Measurements from ENCODE around the gene TUBB1. TPM values are rescaled to one million over a fixed set of nuclear protein-coding genes. Genes with fewer than 3 reads are reported as not detected.

Gene TUBB1
- total and polyA plus RNA-seq, 12 donors, result 0.07 to 1.3 (median 0.13) TPM; not detected in 5

DNA sequence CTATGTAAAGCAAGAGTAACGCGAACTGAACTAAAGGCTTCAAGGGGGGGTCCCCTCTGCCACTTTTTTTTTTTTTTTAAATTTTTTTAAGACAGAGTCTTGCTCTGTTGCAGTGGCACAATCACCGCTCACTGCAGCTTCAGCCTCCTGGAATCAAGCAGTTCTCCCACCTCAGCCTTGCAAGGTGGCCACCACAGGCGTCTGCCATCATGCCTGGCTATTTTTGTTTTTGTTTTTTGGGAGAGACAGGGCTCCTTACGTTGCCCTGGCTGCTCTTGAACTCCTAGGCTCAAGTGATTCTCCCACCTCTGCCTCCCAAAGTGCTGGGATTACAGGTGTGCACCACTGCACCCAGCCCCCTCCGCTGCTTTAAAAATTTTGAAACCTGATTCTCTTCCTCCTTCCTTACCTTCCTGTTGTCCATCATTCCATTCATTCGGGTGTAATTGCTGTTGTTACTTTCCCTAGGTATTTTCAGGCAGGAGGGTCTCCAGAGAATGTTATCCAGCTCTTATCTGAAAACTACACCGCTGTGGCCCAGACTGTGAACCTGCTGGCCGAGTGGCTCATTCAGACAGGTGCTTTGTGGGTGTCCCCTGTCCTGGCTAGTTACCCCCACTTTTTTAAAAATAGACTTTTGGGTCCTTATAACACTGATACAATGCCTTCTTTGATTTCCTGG, 32.8 kb upstream of the TUBB1 start:
- Histone ChIP-seq H3K27me3 (no peaks in the 10 kb centered on the region), H3K4me1 (replicated peaks in 1 of 2) (peaks cover 4 to 21% of the 10 kb centered on the region in 2 donors), H3K9me3 (replicated peaks in 1 of 3) (no peaks in the 10 kb centered on the region), H3K4me3 (no peak overlapping the region), H3K36me3 (replicated peaks in 1 of 2) (peaks cover 0 to 55% of the 10 kb centered on the region in 2 donors), H3K27ac (peak overlapping the region in 1 of 5 donors; percentile 54)
- peak in 3 of 7 donors; percentile 4 to 28 (median 9) for DNase-seq
- TF ChIP-seq POLR2A (IDR thresholded peaks at IDR 0.05), result no peak
- TF ChIP-seq, protein P1, sequence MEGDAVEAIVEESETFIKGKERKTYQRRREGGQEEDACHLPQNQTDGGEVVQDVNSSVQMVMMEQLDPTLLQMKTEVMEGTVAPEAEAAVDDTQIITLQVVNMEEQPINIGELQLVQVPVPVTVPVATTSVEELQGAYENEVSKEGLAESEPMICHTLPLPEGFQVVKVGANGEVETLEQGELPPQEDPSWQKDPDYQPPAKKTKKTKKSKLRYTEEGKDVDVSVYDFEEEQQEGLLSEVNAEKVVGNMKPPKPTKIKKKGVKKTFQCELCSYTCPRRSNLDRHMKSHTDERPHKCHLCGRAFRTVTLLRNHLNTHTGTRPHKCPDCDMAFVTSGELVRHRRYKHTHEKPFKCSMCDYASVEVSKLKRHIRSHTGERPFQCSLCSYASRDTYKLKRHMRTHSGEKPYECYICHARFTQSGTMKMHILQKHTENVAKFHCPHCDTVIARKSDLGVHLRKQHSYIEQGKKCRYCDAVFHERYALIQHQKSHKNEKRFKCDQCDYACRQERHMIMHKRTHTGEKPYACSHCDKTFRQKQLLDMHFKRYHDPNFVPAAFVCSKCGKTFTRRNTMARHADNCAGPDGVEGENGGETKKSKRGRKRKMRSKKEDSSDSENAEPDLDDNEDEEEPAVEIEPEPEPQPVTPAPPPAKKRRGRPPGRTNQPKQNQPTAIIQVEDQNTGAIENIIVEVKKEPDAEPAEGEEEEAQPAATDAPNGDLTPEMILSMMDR (IDR thresholded peaks at IDR 0.05), result no peak
- WGBS, 4 donors, result 80 to 84% (median 81%) methylated on average over 9 of the region's 9 CpGs
- intact Hi-C loops (cut with DNase I), result loop anchor here (10.0 kb wide), 2 partner anchors 48 to 112 kb away; partner anchors contain the start of gene ATP5F1E (in 1 of the 2)

DNA sequence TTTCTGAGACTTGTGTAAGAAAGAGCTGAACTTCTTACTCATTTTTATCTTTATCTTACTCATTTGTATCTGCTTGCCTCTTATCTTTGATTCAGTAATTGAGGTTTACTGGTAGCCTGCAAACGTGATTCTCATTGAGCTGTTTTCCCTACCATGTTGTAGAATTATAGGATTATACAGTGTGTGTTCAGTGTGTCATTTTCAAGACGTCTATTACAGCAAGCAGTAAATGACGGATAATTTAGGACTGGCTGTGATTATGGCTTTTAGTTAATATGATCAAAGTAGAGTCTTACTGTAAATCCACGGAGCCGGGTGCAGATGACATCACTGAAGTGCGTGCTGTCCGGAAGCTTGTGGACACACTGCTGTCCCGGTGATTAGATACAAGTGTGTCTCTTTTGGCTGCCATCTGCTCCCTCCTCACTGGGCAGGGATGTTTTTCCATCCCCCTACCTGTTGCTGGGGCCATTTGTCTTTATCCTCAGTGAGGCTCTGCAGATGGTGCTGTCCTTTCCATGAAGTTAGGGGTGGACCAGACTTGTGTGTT, 32.2 kb upstream of the TUBB1 start:
- no peak overlapping the region for H3K4me3 ChIP-seq
- WGBS, 4 donors, result 77 to 83% (median 81%) methylated on average over 8 of the region's 8 CpGs
- H3K4me1 ChIP-seq (replicated peaks in 1 of 2), result peaks cover 4 to 17% of the 10 kb centered on the region in 2 donors
- intact Hi-C loops (cut with DNase I), result loop anchor here (10.0 kb wide), 2 partner anchors 48 to 112 kb away; partner anchors contain the start of gene ATP5F1E (in 1 of the 2)
- no peaks in the 10 kb centered on the region for H3K27me3 ChIP-seq
- H3K9me3 ChIP-seq (replicated peaks in 1 of 3), result no peaks in the 10 kb centered on the region
- H3K27ac ChIP-seq, result peak overlapping the region in 1 of 5 donors; percentile 54
- peak in 3 of 7 donors; percentile 14 to 80 (median 20) for DNase-seq
- peaks cover 0 to 61% of the 10 kb centered on the region in 2 donors for H3K36me3 ChIP-seq (replicated peaks in 1 of 2)
- no peak for TF ChIP-seq POLR2A (IDR thresholded peaks at IDR 0.05)
- TF ChIP-seq, protein P1 (IDR thresholded peaks at IDR 0.05), result no peak

DNA sequence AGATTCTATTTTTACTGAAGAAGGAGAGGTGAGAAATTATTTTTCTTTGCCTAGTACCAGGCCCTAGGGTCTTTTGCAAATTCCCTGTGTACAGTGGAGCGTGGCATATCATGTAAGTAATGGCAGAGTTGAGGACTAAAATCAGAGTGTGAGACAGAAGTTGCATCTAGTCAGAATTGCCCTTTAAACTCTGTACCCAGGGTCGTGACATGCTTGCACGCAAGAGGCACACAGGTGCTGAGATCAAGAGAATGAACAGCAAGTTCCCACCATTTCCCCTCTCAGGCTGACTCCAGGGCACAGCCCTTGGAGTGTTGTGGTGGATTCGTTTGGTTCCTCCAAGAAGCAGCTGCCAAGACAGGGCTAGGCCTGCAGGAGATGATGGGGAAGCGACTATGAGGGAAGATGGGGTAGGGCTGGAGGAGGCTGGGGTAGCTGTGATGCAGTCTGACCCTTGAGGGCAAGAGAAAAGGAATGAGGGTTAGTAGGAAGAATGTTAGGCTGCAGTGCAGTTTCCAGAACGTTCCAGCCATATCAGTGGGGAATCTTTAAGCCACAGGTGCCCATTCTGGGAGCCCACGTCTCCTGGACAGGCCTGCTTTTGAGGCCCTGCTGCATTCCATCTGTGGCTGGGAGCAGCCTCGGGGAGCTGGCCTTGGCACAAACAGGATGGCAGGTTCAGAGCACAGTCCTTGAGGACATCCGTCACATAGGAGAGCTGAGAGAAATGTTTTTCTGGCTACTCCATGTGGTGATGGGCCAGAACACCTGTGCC, 31.3 kb upstream of the TUBB1 start:
- peaks cover 4 to 8% of the 10 kb centered on the region in 2 donors for H3K4me1 ChIP-seq (replicated peaks in 1 of 2)
- intact Hi-C loops (cut with DNase I), result loop anchor here (10.0 kb wide), 2 partner anchors 47 to 113 kb away; partner anchors contain the start of gene ATP5F1E (in 1 of the 2)
- DNase-seq, result peak in 3 of 7 donors; percentile 9 to 49 (median 15)

More for the DNA sequence above, 31.3 kb upstream of the TUBB1 start:
- H3K4me3 ChIP-seq, result no peak overlapping the region
- WGBS, 4 donors, result 71 to 81% (median 77%) methylated on average over 6 to 9 of the region's 9 CpGs
- peaks cover 0 to 70% of the 10 kb centered on the region in 2 donors for H3K36me3 ChIP-seq (replicated peaks in 1 of 2)
- no peak overlapping the region for H3K27ac ChIP-seq
- no peaks in the 10 kb centered on the region for H3K9me3 ChIP-seq (replicated peaks in 1 of 3)
- no peaks in the 10 kb centered on the region for H3K27me3 ChIP-seq
- TF ChIP-seq, protein P1 (IDR thresholded peaks at IDR 0.05), result no peak
- TF ChIP-seq POLR2A (IDR thresholded peaks at IDR 0.05), result no peak
